A549 (cell line): ENCODE measurements around the gene UTS2R. TPM values are rescaled to one million over a fixed set of nuclear protein-coding genes. Genes with fewer than 3 reads are reported as not detected.
A peak's percentile ranks its signal among the peaks of the same experiment; 100 is the strongest.

ENCODE experiments used
- ATAC-seq, 2 experiments: fragments of 200-7000 bp in 1 of 2; fragments of >200 bp in 1 of 2; cut with Nextera tagmentation in 1 of 2; cut with Tn5 transposase in 1 of 2; 3 replicates each; pipeline versions ENCODE4 v1.8.0 to v1.9.1; 2018 to 2020; ENCODE audit warnings: mild to moderate bottlenecking in 1 of 2, moderate library complexity in 1 of 2
- CTCF ChIA-PET: fragments of 300-600 bp; sonication (Branson Sonifier 250); formaldehyde crosslinking; extraction: SDS; loops from one replicate; lab custom pipeline; 2021; ENCODE audit warnings: antibody characterized with exemption, inconsistent platforms; lab: Yijun Ruan, JAX
- POLR2A ChIA-PET: fragments of 350-600 bp; formaldehyde crosslinking; extraction: SDS; loops from one replicate; lab custom pipeline; 2021; ENCODE audit warnings: antibody characterized with exemption, inconsistent platforms; lab: Yijun Ruan, JAX
- DNase-seq, 2 experiments: peaks; one replicate each; pipeline versions ENCODE4 v3.0.0 to v3.0.0-alpha.2; 2011 to 2016; ENCODE audit warnings: low read depth in 1 of 2, low spot score in 1 of 2
- FAIRE-seq: peaks from 2 replicates; lab custom pipeline; 2011; peaks lifted over from hg19 to GRCh38; lab: Jason Lieb, UNC
- H3K27ac ChIP-seq, 2 experiments: fragments of >200 bp; sonication (Bioruptor Twin); formaldehyde crosslinking; 3 replicates each; pipeline ENCODE4 v1.5.1; 2016 to 2017
- H3K4me1 ChIP-seq: fragments of >200 bp; sonication (Bioruptor Twin); formaldehyde crosslinking; 3 replicates; pipeline ENCODE4 v1.6.1; 2016
- H3K4me2 ChIP-seq: fragments of >200 bp; sonication (Bioruptor Twin); formaldehyde crosslinking; 3 replicates; pipeline ENCODE4 v1.6.1; 2016
- H3K4me3 ChIP-seq: fragments of >200 bp; sonication (Bioruptor Twin); formaldehyde crosslinking; 3 replicates; pipeline ENCODE4 v1.5.1; 2016
- H3K9me3 ChIP-seq: fragments of >200 bp; sonication (Bioruptor Twin); formaldehyde crosslinking; 3 replicates; pipeline ENCODE4 v1.6.1; 2016
- ATOH8 ChIP-seq: fragments of 250-450 bp; sonication (Bioruptor Pico); IDR thresholded peaks from 2 replicates; pipeline ENCODE4 v1.5.0; 2020; ENCODE audit warnings: low read depth, mild to moderate bottlenecking, moderate library complexity
- BHLHE40 ChIP-seq: IDR thresholded peaks from 2 replicates; pipeline ENCODE4 v1.6.1; 2012; ENCODE audit warnings: low read depth, low read length, inconsistent platforms
- CEBPB ChIP-seq, 2 experiments: fragments of >200 bp in 1 of 2; sonication (Bioruptor Twin) in 1 of 2; formaldehyde crosslinking in 1 of 2; IDR thresholded peaks; 2 replicates each; pipeline ENCODE4 v1.6.1; 2012 to 2016
- CTCF ChIP-seq: fragments of >200 bp; sonication (Bioruptor Twin); formaldehyde crosslinking; IDR thresholded peaks from 3 replicates; pipeline ENCODE4 v1.5.1; 2016
- EHF ChIP-seq: fragments of 250-450 bp; sonication (Bioruptor Pico); IDR thresholded peaks from 2 replicates; pipeline ENCODE4 v1.5.0; 2020; ENCODE audit warnings: mild to moderate bottlenecking
- EHMT2 ChIP-seq: fragments of 200-600 bp; sonication (generic); IDR thresholded peaks from 2 replicates; pipeline ENCODE4 v1.6.1; 2016; ENCODE audit warnings: antibody characterized with exemption, low read depth, mild to moderate bottlenecking, moderate library complexity
- FOXS1 ChIP-seq: fragments of 250-450 bp; sonication (Bioruptor Pico); IDR thresholded peaks from 2 replicates; pipeline ENCODE4 v1.5.0; 2020; ENCODE audit warnings: mild to moderate bottlenecking, moderate library complexity
- HOXB13 ChIP-seq: fragments of 250-450 bp; sonication (Bioruptor Pico); IDR thresholded peaks from 2 replicates; pipeline ENCODE4 v1.5.0; 2020; ENCODE audit warnings: low read depth, mild to moderate bottlenecking, moderate library complexity
- HOXB5 ChIP-seq: fragments of 250-450 bp; sonication (Bioruptor Pico); IDR thresholded peaks from 2 replicates; pipeline ENCODE4 v1.5.0; 2020; ENCODE audit warnings: mild to moderate bottlenecking, moderate library complexity
- JUN ChIP-seq, 2 experiments: fragments of >200 bp; sonication (Bioruptor Twin); formaldehyde crosslinking; IDR thresholded peaks; 2 replicates in 1 of 2; 3 replicates in 1 of 2; pipeline ENCODE4 v1.6.1; 2016 to 2017
- KDM1A ChIP-seq: fragments of 200-600 bp; sonication (generic); IDR thresholded peaks from 2 replicates; pipeline ENCODE4 v1.6.1; 2016; ENCODE audit warnings: low read depth, mild to moderate bottlenecking
- MAFK ChIP-seq: fragments of 450-650 bp; IDR thresholded peaks from 2 replicates; pipeline ENCODE4 v1.6.1; 2014; ENCODE audit not compliant: partially characterized antibody
- MAX ChIP-seq: IDR thresholded peaks from 2 replicates; pipeline ENCODE4 v1.6.1; 2012
- NR3C1 ChIP-seq: fragments of >200 bp; sonication (Bioruptor Twin); formaldehyde crosslinking; IDR thresholded peaks from 3 replicates; pipeline ENCODE4 v1.6.1; 2017
- RAD21 ChIP-seq, 2 experiments: fragments of >200 bp in 1 of 2; sonication (Bioruptor Twin) in 1 of 2; formaldehyde crosslinking in 1 of 2; IDR thresholded peaks in 1 of 2; conservative IDR thresholded peaks in 1 of 2; 2 replicates in 1 of 2; 3 replicates in 1 of 2; pipeline ENCODE4 v1.6.1; 2012 to 2018; ENCODE audit warnings: inconsistent platforms in 1 of 2
- RARB ChIP-seq: fragments of 250-450 bp; sonication (Bioruptor Pico); IDR thresholded peaks from 2 replicates; pipeline ENCODE4 v1.8.0; 2021; ENCODE audit warnings: mild to moderate bottlenecking, moderate library complexity
- REST ChIP-seq: fragments of 200-600 bp; sonication (generic); IDR thresholded peaks from 2 replicates; pipeline ENCODE4 v1.6.1; 2016; ENCODE audit warnings: antibody characterized with exemption, mild to moderate bottlenecking, moderate library complexity
- RFX5 ChIP-seq: fragments of 450-650 bp; IDR thresholded peaks from 2 replicates; pipeline ENCODE4 v1.7.1; 2014; ENCODE audit warnings: antibody characterized with exemption, mild to moderate bottlenecking, moderate library complexity
- SREBF2 ChIP-seq: fragments of 450-650 bp; IDR thresholded peaks from 2 replicates; pipeline ENCODE4 v1.6.1; 2014; ENCODE audit warnings: mild to moderate bottlenecking, moderate library complexity
- TP53 ChIP-seq: fragments of 250-450 bp; sonication (Bioruptor Pico); IDR thresholded peaks from 2 replicates; pipeline ENCODE4 v1.5.0; 2021; ENCODE audit warnings: mild to moderate bottlenecking, moderate library complexity
- USF2 ChIP-seq: fragments of 450-650 bp; IDR thresholded peaks from 2 replicates; pipeline ENCODE4 v1.6.1; 2014; ENCODE audit warnings: antibody characterized with exemption
- ZFP36 ChIP-seq: fragments of 450-650 bp; IDR thresholded peaks from 2 replicates; pipeline ENCODE4 v1.6.1; 2014; ENCODE audit warnings: borderline replicate concordance; ENCODE audit not compliant: partially characterized antibody
- ZSCAN20 ChIP-seq: fragments of 250-450 bp; sonication (Bioruptor Pico); IDR thresholded peaks from 2 replicates; pipeline ENCODE4 v1.8.0; 2022; ENCODE audit warnings: mild to moderate bottlenecking, moderate library complexity
- WGBS: methylation state at CpG from one replicate; pipeline ENCODE4 v1.1.6; 2017; ENCODE audit errors: missing lambda C conversion rate; 5-methylcytosine and 5-hydroxymethylcytosine counted together
- polyA plus RNA-seq, 4 experiments: library from polyadenylated mRNA; depleted of rRNA in 3 of 4; stranded (reverse); fragments of >200 nt; fragmentation: RNase III in 1 of 4; extraction: RNeasy Plus Mini Kit Qiagen cat#74134 plus additional on column Dnase treatment in 1 of 4; gene quantifications; 2 replicates in 3 of 4; 3 replicates in 1 of 4; pipeline ENCODE4 v1.2.3, GENCODE V29; 2011 to 2017

Gene UTS2R
- polyA plus RNA-seq, 2 of the 4 experiments (the other 2 are of a cell fraction) = not detected

- Histone ChIP-seq H3K27ac (no peak overlapping the region), H3K4me1 (peaks cover 15% of the 10 kb centered on the region)
- no peak for ATAC-seq
- CTCF ChIA-PET = interaction anchor here (1.8 to 3.8 kb wide), 2 partner anchors 13 to 100 kb away, joined by 5 to 19 read pairs; no protein-coding TSS in a partner anchor
- 95% methylated on average over 19 of the region's 19 CpGs for WGBS
- no peak for DNase-seq
- peak; percentile 29 for TF ChIP-seq MAFK
- no peak for TF ChIP-seq USF2
- TF ChIP-seq, all 56 proteins: peak for 1
- H3K9me3 ChIP-seq = no peaks in the 10 kb centered on the region
- no peak overlapping the region for H3K4me2 ChIP-seq
- no peak overlapping the region for H3K4me3 ChIP-seq
- FAIRE-seq = no peak
- POLR2A ChIA-PET = no interaction called here
Measured at GRCh38 chr17:82400830-82401229, 29.3 kb downstream of the UTS2R start.

GRCh38 chr17:82402865-82403264, 31.3 kb downstream of the UTS2R start:
- POLR2A ChIA-PET = interaction anchor here (0.6 kb wide), 1 partner anchor 51 kb away, joined by 3 read pairs; no protein-coding TSS in a partner anchor
- WGBS = 65% methylated on average over 7 of the region's 7 CpGs
- H3K4me3 ChIP-seq = no peak overlapping the region
- H3K9me3 ChIP-seq = no peaks in the 10 kb centered on the region
- no peak overlapping the region for H3K4me2 ChIP-seq
- FAIRE-seq = no peak
- no peak for ATAC-seq
- H3K4me1 ChIP-seq = peaks cover 10% of the 10 kb centered on the region
- no peak for DNase-seq
- no peak overlapping the region for H3K27ac ChIP-seq
- CTCF ChIA-PET = interaction anchor here (0.9 to 1.9 kb wide), 5 partner anchors 11 to 92 kb away, joined by 4 to 9 read pairs (median 4); no protein-coding TSS in a partner anchor
- TF ChIP-seq JUN (IDR thresholded peaks at IDR 0.05) = no peak
- no peak for TF ChIP-seq CEBPB (IDR thresholded peaks at IDR 0.05)
- TF ChIP-seq HOXB13 (CRISPR knock-in tag) = no peak
- no peak for TF ChIP-seq NR3C1
- TF ChIP-seq FOXS1 (CRISPR knock-in tag) = no peak
- TF ChIP-seq ATOH8 (CRISPR knock-in tag) = no peak
- no peak for TF ChIP-seq EHF (CRISPR knock-in tag)
- no peak for TF ChIP-seq ZFP36
- TF ChIP-seq REST = no peak
- no peak for TF ChIP-seq ZSCAN20 (CRISPR knock-in tag)
- TF ChIP-seq HOXB5 (CRISPR knock-in tag) = no peak
- TF ChIP-seq SREBF2 = no peak
- TF ChIP-seq, all 56 proteins: peak for 0

- ChIA-PET CTCF (interaction anchor here (1.9 to 2.4 kb wide), 2 partner anchors 10 to 11 kb away, joined by 8 to 21 read pairs; no protein-coding TSS in a partner anchor), POLR2A (no interaction called here)
- Histone ChIP-seq H3K4me2 (no peak overlapping the region), H3K27ac (no peak overlapping the region), H3K4me3 (no peak overlapping the region), H3K9me3 (no peaks in the 10 kb centered on the region), H3K4me1 (peaks cover 7% of the 10 kb centered on the region)
- no peak for FAIRE-seq
- DNase-seq = no peak
- ATAC-seq = no peak; a peak in 1 of 6 replicates
- 93% methylated on average over 67 of the region's 67 CpGs for WGBS
- TF ChIP-seq KDM1A (no peak), EHF (CRISPR knock-in tag) (no peak), CTCF (no peak), RAD21 (conservative IDR thresholded peaks at IDR 0.05 in 1 of 2, IDR thresholded peaks at IDR 0.05 in 1 of 2) (no peak), TP53 (CRISPR knock-in tag) (no peak), EHMT2 (no peak), MAX (no peak), RARB (CRISPR knock-in tag) (no peak), BHLHE40 (no peak), RFX5 (no peak)
Measured at GRCh38 chr17:82403662-82404660, 32.4 kb downstream of the UTS2R start.
